DND-41 (cell line): ENCODE measurements around the gene PIGA.

ENCODE experiments used
- EZH2 ChIP-seq: IDR thresholded peaks from 3 replicates; pipeline ENCODE4 v1.6.1; 2012; ENCODE audit warnings: borderline replicate concordance, low read depth, mild to moderate bottlenecking, moderate library complexity, low read length, inconsistent platforms; ENCODE audit not compliant: severe bottlenecking
- TF ChIP-seq, protein P1 (sequence below): IDR thresholded peaks from 2 replicates; pipeline ENCODE4 v1.5.1; 2012; ENCODE audit warnings: borderline replicate concordance, low read length, moderate library complexity, mild to moderate bottlenecking; ENCODE audit not compliant: poor library complexity, severe bottlenecking; ENCODE audit errors: extremely low read depth

GRCh38 chrX:15293451-15293850, 41.9 kb downstream of the PIGA start:
- TF ChIP-seq, protein P1, sequence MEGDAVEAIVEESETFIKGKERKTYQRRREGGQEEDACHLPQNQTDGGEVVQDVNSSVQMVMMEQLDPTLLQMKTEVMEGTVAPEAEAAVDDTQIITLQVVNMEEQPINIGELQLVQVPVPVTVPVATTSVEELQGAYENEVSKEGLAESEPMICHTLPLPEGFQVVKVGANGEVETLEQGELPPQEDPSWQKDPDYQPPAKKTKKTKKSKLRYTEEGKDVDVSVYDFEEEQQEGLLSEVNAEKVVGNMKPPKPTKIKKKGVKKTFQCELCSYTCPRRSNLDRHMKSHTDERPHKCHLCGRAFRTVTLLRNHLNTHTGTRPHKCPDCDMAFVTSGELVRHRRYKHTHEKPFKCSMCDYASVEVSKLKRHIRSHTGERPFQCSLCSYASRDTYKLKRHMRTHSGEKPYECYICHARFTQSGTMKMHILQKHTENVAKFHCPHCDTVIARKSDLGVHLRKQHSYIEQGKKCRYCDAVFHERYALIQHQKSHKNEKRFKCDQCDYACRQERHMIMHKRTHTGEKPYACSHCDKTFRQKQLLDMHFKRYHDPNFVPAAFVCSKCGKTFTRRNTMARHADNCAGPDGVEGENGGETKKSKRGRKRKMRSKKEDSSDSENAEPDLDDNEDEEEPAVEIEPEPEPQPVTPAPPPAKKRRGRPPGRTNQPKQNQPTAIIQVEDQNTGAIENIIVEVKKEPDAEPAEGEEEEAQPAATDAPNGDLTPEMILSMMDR, result no peak
- TF ChIP-seq EZH2, result no peak
